Activated naive CD8-positive, alpha-beta T cell treated with anti-CD3 and anti-CD28 coated beads, Interleukin-2, amount 10 ng/mL, durations not matched to agents 7 days and 5 days (primary cell): ENCODE measurements around the gene SEC31A. TPM values are rescaled to one million over a fixed set of nuclear protein-coding genes. Genes with fewer than 3 reads are reported as not detected.

Experiments
- ATAC-seq: fragments of 150-1000 bp; cut with Tn5 transposase; one replicate; pipeline ENCODE4 v1.10.0; 2021; ENCODE audit warnings: low read depth, moderate library complexity
- POLR2A ChIA-PET: fragments of 350-600 bp; sonication (Branson Sonifier 250); formaldehyde crosslinking; loops from one replicate; lab custom pipeline; 2021; ENCODE audit warnings: antibody characterized with exemption; lab: Charles Lee
- DNase-seq: peaks from one replicate; pipeline ENCODE4 v3.0.0; 2021
- H3K27ac Mint-ChIP-seq: one replicate; pipeline ENCODE4 v1.8.0; 2022; ENCODE audit warnings: mild to moderate bottlenecking, mixed read lengths
- H3K27me3 Mint-ChIP-seq: one replicate; pipeline ENCODE4 v1.8.0; 2022; ENCODE audit warnings: mild to moderate bottlenecking, moderate library complexity, mixed read lengths
- H3K36me3 Mint-ChIP-seq: one replicate; pipeline ENCODE4 v1.8.0; 2021; ENCODE audit warnings: mild to moderate bottlenecking, mixed read lengths
- H3K4me1 Mint-ChIP-seq: one replicate; pipeline ENCODE4 v1.8.0; 2021; ENCODE audit warnings: mixed read lengths
- H3K4me3 Mint-ChIP-seq: one replicate; pipeline ENCODE4 v1.8.0; 2022; ENCODE audit warnings: mild to moderate bottlenecking, moderate library complexity, mixed read lengths
- H3K9me3 Mint-ChIP-seq: one replicate; pipeline ENCODE4 v1.8.0; 2021; ENCODE audit warnings: mixed read lengths
- total RNA-seq, 2 experiments: library from RNA; stranded (reverse); gene quantifications; one replicate each; pipeline ENCODE4 v1.2.3, GENCODE V29; 2021

Gene SEC31A
- total RNA-seq, 2 experiments from 2014 or later = 118 to 122 TPM

DNA sequence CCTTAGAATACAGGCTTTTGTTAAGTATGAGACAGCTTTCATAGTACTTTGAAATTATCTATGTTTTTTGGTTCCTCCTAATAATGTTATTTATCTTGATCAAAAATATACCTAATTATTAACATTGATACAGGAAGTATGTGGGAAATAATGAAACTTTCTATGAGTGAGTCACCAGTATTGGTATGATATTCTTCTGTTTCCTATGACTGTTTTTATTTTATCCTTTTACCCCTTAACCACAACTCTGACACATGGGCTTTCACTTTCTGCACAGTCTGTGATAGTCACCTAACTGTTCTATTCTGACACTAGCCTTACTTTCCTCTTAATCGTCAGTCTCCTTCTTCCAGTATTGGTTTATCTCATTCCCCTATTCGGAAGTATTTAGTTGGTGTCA, 14.3 kb upstream of the SEC31A start:
- H3K27ac Mint-ChIP-seq = peak overlapping the region; percentile 69
- peaks cover 25% of the 10 kb centered on the region for H3K4me1 Mint-ChIP-seq
- DNase-seq (no peak), ATAC-seq (peak; percentile 11)
- peak overlapping the region; percentile 67 for H3K4me3 Mint-ChIP-seq
- H3K9me3 Mint-ChIP-seq = no peaks in the 10 kb centered on the region
- POLR2A ChIA-PET = interaction anchor here (0.6 to 1.2 kb wide), 2 partner anchors 13 to 56 kb away, joined by 3 to 4 read pairs; no protein-coding TSS in a partner anchor
- peaks cover 2% of the 10 kb centered on the region for H3K36me3 Mint-ChIP-seq
- no peaks in the 10 kb centered on the region for H3K27me3 Mint-ChIP-seq

DNA sequence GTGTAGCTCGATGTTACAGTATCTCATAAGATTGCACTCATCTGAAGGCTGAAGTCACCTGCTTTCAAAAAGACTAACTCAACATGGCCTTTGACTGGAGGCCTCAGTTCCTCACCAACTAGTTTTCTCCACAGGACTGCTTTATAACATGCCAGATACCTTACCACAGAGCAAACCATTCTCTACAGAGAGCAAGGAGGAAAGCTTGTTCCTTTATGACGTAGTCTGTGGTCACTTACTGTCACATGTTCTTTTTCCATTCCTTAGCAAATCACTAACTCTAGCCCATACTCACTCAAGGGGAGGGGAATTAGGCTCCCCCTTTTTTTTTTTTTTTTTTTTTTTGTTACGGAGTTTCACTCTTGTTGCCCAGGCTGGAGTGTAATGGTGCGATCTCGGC, 12.8 kb upstream of the SEC31A start:
- POLR2A ChIA-PET = interaction anchor here (0.7 to 1.4 kb wide), 5 partner anchors 13 to 131 kb away, joined by 3 to 4 read pairs (median 3); partner anchors contain the start of gene COPS4
- H3K9me3 Mint-ChIP-seq = no peaks in the 10 kb centered on the region
- H3K36me3 Mint-ChIP-seq = peaks cover 6% of the 10 kb centered on the region
- peaks cover 27% of the 10 kb centered on the region for H3K4me1 Mint-ChIP-seq
- peak overlapping the region; percentile 73 for H3K27ac Mint-ChIP-seq
- H3K27me3 Mint-ChIP-seq = no peaks in the 10 kb centered on the region
- no peak for DNase-seq
- peak; percentile 1 for ATAC-seq
- peak overlapping the region; percentile 50 for H3K4me3 Mint-ChIP-seq

DNA sequence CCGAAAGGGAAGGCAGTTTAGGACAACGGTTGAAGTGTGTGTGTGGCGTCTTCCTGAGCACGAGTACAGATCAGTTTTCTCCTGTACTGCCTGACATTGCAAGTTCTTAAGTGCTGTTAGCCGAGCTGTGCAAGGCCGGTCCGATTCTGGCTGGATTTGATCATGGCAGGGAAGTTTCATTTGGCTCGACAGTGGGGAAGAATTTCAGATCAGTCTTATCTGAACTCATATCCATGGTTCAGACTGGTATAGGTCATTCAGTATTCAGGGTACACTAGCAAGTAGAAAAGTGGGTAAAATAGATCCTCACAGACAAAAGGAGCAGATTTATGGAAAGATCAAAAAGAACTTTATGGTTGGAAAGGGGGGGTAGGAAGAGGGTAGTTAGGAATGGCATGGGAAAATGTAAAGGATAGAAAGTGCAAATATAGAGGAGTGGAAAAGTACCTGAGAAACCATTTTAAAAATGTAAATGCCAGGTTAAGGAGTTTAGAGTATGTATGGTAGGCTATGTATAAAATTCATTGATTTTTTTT, 10.3 kb upstream of the SEC31A start:
- Mint-ChIP-seq H3K4me1 (peaks cover 40% of the 10 kb centered on the region), H3K4me3 (no peak overlapping the region), H3K9me3 (no peaks in the 10 kb centered on the region), H3K27me3 (no peaks in the 10 kb centered on the region), H3K36me3 (peaks cover 13% of the 10 kb centered on the region), H3K27ac (no peak overlapping the region)
- POLR2A ChIA-PET = interaction anchor here (0.7 to 4.7 kb wide), 9 partner anchors 11 to 472 kb away, joined by 3 to 39 read pairs (median 7); partner anchors contain the start of genes COPS4, COQ2, HNRNPDL and LIN54
- ATAC-seq (no peak), DNase-seq (no peak)

DNA sequence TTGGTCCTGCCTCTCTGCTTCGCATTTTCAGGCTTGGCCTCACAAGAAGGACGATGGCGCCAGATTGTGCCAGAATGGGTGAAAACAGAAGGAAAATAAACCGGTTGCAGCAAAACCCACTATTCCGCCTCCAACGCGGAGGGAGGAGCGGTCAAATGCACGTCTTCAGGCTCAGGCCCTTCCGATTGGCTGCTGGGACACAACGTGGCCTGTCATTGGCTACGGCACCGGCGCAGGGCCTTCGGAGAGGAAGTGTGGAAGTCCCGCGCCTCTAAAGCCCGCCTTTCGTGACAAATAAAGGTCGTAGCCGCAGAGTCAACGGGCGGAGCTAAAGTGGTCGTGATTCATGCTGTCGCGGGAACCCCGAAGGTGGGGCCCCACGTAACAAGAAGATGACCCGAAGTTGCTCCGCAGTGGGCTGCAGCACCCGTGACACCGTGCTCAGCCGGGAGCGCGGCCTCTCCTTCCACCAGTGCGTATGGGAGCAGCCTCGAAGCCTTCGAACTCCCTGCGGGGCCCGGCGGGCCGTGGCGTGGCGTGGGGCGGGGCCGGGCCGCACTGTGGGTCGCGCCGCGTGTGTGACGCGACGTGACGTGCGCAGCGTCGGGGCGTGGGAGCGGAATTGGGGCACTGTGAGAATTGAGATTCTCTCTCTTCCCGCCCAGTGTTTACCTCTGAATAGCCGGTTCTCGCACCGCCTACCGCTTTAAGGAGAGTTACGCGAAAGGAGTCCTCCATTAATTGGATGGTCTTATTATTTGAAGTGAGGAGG, 9.6 kb upstream of the SEC31A start, which contains the start of gene THAP9:
TSS of gene THAP9 (plus strand) at position 325 of the 772 bp plus-strand sequence. CDS start at position 393, 68 bp downstream.
- ATAC-seq (peak; percentile 89), DNase-seq (peak; percentile 95)
- Mint-ChIP-seq H3K36me3 (peaks cover 13% of the 10 kb centered on the region), H3K27me3 (no peaks in the 10 kb centered on the region), H3K4me3 (no peak within 1 kb of the TSS), H3K4me1 (peaks cover 39% of the 10 kb centered on the region), H3K9me3 (no peaks in the 10 kb centered on the region), H3K27ac (no peak within 1 kb of the TSS)
- POLR2A ChIA-PET = interaction anchor here (0.6 to 4.7 kb wide), 13 partner anchors 10 to 471 kb away, joined by 3 to 39 read pairs (median 7); partner anchors contain the start of genes COPS4, COQ2, HNRNPDL and LIN54

DNA sequence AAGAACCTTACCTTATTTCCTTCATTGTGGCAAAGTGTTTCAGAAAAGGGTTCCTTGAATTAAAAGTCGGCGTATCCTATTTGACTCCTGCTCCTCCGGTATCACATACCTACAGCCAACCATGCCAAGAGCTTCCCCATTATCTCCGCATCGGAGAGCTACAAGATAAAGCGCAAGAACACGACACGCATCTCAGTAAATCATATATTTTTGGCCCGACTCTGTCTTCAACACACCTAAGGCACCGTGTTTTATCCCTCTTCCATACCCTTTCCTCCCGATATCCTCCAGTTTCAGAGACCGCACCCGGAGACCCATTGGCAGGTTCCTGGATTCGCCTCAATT, 9.1 kb upstream of the SEC31A start:
- no peak overlapping the region for H3K27ac Mint-ChIP-seq
- POLR2A ChIA-PET = interaction anchor here (0.6 to 4.7 kb wide), 11 partner anchors 10 to 470 kb away, joined by 3 to 39 read pairs (median 7); partner anchors contain the start of genes COPS4, HNRNPDL, LIN54 and SCD5
- H3K4me3 Mint-ChIP-seq = no peak overlapping the region
- H3K27me3 Mint-ChIP-seq = no peaks in the 10 kb centered on the region
- ATAC-seq (peak; percentile 1), DNase-seq (no peak)
- H3K4me1 Mint-ChIP-seq = peaks cover 37% of the 10 kb centered on the region
- H3K9me3 Mint-ChIP-seq = no peaks in the 10 kb centered on the region
- peaks cover 15% of the 10 kb centered on the region for H3K36me3 Mint-ChIP-seq

DNA sequence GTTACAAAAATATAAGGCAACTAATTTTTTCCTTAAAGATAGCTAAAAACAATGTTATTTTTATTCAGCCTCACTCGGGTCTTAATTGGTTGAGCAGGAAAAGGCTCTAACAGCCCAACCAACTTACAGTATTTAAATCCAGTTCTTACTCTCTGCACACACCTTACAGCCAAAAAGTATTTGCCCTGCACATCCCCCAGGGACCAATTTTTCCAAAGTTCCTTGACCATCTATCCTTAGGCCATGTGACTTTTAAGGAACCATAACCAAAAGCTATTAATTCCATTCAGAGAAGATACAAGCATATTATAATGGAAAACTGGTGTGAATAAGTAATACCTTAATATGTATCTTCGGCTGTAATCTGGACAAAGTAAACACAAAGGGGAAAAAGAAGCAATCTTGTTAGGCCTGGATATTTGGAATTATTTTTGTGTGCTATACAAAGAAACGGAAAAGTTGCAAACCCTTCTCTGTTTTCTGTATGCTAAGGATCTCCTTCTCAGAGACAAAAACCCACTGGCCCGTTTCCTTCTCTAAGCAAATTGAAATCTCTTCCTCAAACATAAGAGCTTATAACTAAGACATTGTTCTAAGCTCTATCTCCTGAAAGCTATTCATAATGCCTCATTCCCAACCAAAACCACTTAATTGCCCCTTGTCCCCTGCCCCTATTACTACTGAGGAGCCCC, 8.6 kb upstream of the SEC31A start:
- no peak overlapping the region for H3K27ac Mint-ChIP-seq
- no peaks in the 10 kb centered on the region for H3K9me3 Mint-ChIP-seq
- no peaks in the 10 kb centered on the region for H3K27me3 Mint-ChIP-seq
- H3K4me1 Mint-ChIP-seq = peaks cover 37% of the 10 kb centered on the region
- H3K4me3 Mint-ChIP-seq = no peak overlapping the region
- DNase-seq (no peak), ATAC-seq (no peak)
- peaks cover 18% of the 10 kb centered on the region for H3K36me3 Mint-ChIP-seq
- POLR2A ChIA-PET = interaction anchor here (1.1 to 4.7 kb wide), 7 partner anchors 9 to 470 kb away, joined by 3 to 39 read pairs (median 7); partner anchors contain the start of genes COPS4, HNRNPDL, LIN54 and SEC31A

DNA sequence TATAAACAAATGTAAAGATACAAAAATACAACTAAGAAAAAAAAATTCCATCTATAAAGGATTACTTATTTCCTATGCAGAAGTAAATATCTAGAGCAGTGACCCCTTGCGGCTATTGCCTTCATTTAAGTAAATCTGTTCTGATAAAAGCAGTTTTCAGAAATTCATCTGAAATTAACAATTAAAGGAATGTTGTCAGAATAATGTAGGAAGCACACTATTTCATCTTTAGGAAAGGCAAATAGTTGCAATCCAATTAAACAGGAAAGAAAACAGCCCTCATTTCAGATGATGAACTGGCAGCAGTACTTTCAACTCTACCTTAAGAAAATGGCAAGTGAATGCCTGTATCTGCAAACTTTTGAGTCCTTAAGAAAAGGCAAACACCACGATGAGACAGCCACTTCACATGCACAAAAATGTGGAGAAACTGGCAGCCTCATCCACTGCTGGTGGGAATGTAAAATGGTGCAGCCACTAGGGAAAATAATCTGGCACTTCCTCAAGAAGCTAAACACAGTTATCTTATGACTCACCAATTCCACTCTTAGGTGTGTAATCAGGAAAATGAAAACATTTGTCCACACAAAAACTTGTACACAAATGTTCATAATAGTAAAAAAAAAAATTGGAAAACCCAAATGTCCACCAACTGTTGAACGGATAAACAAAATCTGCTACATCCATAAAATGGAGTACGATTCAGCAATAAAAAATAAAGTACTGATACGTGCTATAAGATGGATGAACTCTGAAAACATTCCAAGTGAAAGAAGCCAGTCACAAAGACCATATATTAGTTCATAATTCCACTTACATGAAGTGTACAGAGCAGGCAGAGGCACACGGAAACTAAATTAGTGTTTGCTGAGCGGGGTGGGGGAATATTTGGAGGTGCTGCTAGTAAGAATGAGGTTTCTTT, 7.6 kb upstream of the SEC31A start:
- Mint-ChIP-seq H3K4me3 (no peak overlapping the region), H3K27me3 (no peaks in the 10 kb centered on the region), H3K36me3 (peaks cover 26% of the 10 kb centered on the region), H3K4me1 (peaks cover 37% of the 10 kb centered on the region), H3K27ac (peak overlapping the region; percentile 9), H3K9me3 (no peaks in the 10 kb centered on the region)
- POLR2A ChIA-PET = interaction anchor here (2.9 to 4.7 kb wide), 2 partner anchors 8 to 113 kb away, joined by 25 to 39 read pairs; partner anchors contain the start of genes LIN54 and SEC31A
- no peak for DNase-seq
- ATAC-seq = no peak

DNA sequence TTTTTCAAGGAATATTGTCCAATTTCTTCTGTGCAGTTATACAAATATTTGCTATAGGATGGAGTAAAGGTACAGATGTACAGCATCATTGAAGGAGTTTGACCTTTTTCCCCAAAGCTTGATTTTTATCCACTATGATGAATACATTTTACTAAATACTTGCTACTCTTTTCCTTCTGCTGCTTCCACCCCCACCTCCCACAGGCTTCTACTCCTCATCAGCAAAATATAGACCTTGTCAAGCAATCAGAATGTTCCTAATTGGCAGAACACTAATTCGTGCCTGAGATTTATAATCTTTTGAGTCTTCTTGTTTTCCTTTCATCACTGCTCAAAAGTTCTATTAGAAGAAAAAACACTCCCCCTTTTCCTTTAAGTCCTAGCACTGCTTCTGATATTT, 5.8 kb upstream of the SEC31A start:
- Mint-ChIP-seq H3K27ac (no peak overlapping the region), H3K27me3 (no peaks in the 10 kb centered on the region), H3K9me3 (no peaks in the 10 kb centered on the region), H3K36me3 (peaks cover 26% of the 10 kb centered on the region), H3K4me3 (no peak overlapping the region), H3K4me1 (peaks cover 34% of the 10 kb centered on the region)
- POLR2A ChIA-PET = interaction anchor here (0.6 kb wide), 1 partner anchor 31 kb away, joined by 3 read pairs; no protein-coding TSS in a partner anchor
- no peak for DNase-seq
- no peak for ATAC-seq

DNA sequence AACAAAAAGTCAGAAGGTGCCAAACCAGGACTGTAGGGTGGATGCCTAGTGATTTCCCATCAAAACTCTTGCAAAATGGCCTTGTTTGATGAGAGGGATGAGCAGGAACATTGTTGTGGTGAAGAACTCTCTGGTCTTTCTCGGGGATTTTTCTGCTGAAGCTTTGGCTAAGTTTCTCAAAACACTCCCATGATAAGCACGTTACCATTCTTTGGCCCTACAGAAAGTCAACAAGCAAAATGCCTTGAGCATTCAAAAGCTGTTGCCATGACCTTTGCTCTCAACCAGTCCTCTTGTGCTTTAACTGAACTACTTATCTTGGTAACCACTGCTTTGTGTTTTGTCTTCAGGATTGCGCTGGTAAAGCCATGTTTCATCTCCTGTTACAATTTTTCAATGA, 3.0 kb upstream of the SEC31A start:
- POLR2A ChIA-PET = no interaction called here
- no peak for DNase-seq
- H3K4me3 Mint-ChIP-seq = no peak overlapping the region
- peaks cover 40% of the 10 kb centered on the region for H3K4me1 Mint-ChIP-seq
- H3K9me3 Mint-ChIP-seq = no peaks in the 10 kb centered on the region
- H3K36me3 Mint-ChIP-seq = peaks cover 25% of the 10 kb centered on the region
- ATAC-seq = no peak
- no peaks in the 10 kb centered on the region for H3K27me3 Mint-ChIP-seq
- H3K27ac Mint-ChIP-seq = no peak overlapping the region

DNA sequence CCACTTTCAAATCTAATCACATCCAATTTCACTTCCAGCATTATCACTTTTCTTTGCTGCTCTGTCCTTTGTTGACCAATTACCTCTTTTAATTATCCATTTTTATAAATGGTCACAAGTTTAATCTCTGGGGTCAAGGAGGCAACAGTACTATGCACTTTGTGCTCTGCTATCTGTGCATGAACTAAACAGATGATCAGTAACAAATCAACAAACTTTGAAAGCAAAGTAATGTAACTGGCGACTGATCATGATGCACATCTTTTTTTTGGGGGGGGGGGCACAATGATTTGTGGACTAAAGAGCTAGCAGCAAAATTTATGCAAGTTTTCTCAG, 1.5 kb upstream of the SEC31A start:
- H3K9me3 Mint-ChIP-seq = no peaks in the 10 kb centered on the region
- ATAC-seq = no peak
- peak overlapping the region; percentile 95 for H3K4me3 Mint-ChIP-seq
- H3K27me3 Mint-ChIP-seq = no peaks in the 10 kb centered on the region
- POLR2A ChIA-PET = no interaction called here
- H3K27ac Mint-ChIP-seq = peak overlapping the region; percentile 97
- H3K4me1 Mint-ChIP-seq = peaks cover 34% of the 10 kb centered on the region
- H3K36me3 Mint-ChIP-seq = peaks cover 22% of the 10 kb centered on the region
- DNase-seq = no peak

DNA sequence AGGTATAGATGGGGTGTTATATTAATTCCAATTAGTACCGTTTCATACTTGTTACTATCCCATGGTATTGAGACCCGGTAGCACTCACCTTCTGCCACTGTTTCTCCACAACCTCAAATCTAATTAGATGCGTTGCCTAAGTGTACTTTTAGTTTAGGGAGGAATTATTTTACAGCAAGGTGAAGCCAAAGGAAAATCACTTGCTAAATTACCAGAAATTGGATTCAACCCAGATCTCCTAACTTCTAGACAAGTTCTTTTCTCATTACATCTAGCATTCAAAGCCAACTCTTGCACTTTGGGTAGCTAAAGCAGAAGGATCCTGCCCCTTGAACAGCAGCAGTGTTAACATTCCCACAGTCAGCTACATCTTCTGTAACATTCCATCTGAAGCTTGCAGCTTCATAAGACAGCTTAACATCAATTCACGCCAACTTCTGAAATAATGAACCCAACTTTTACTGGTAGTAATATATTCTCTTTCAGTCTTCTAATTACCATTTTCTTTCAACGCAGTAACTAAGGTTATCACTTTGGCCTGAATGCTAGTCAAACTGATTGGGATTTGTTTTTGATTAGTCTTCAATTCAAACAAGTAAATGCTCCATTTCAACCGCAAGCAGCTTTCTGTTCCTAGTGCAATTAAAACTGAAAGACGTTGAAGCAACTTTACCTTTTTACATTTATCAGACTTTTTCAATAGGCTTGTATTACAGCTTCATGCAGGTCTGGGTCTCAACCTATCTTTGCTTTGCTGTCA, 934 bp upstream of the SEC31A start:
- Mint-ChIP-seq H3K4me1 (peaks cover 32% of the 10 kb centered on the region), H3K4me3 (peak overlapping the region; percentile 95), H3K9me3 (no peaks in the 10 kb centered on the region), H3K27me3 (no peaks in the 10 kb centered on the region), H3K36me3 (peaks cover 20% of the 10 kb centered on the region), H3K27ac (peak overlapping the region; percentile 97)
- POLR2A ChIA-PET = interaction anchor here (3.5 kb wide), 1 partner anchor 8 kb away, joined by 25 read pairs; the partner anchor contains the start of gene THAP9
- ATAC-seq (no peak), DNase-seq (no peak)

DNA sequence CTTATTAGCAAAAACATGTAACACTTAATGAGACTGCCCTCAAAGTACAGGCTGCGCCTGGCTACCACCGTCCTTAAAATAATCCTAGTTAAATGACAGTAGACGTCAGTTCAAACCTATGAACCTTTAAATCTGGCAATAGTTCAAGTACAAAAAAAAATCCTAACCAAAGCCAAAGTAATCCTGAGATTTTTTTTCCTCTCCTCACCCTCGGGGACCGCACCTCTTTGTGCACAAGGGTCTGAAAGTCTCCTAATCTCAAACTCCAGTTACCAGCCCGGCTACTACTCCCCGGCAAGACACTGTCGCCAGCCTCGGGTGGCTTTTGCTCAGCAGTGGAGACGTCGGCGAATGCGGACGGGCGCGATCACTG, 439 bp downstream of the SEC31A start:
- Mint-ChIP-seq H3K27me3 (no peaks in the 10 kb centered on the region), H3K36me3 (peaks cover 14% of the 10 kb centered on the region), H3K27ac (peak overlapping the region; percentile 97), H3K9me3 (no peaks in the 10 kb centered on the region), H3K4me1 (peaks cover 29% of the 10 kb centered on the region), H3K4me3 (peak overlapping the region; percentile 95)
- no peak for DNase-seq
- POLR2A ChIA-PET = interaction anchor here (1.2 to 3.5 kb wide), 2 partner anchors 10 to 11 kb away, joined by 5 to 25 read pairs; partner anchors contain the start of gene THAP9
- ATAC-seq = no peak
